HepG2 (cell line): ENCODE measurements around the gene MRPS35. TPM values are rescaled to one million over a fixed set of nuclear protein-coding genes. Genes with fewer than 3 reads are reported as not detected.

Source experiments
- HOXA3 ChIP-seq: sonication (generic); formaldehyde crosslinking; IDR thresholded peaks from 2 replicates; pipeline ENCODE4 v1.5.0; 2020; ENCODE audit warnings: missing genetic modification reagents
- MAFK ChIP-seq, 2 experiments: IDR thresholded peaks in 1 of 2; conservative IDR thresholded peaks in 1 of 2; 2 replicates each; pipeline ENCODE4 v1.6.1; 2011; ENCODE audit warnings: improper control_type of control experiment in 2 of 2, low read length in 2 of 2
- NFAT5 ChIP-seq: sonication (generic); formaldehyde crosslinking; IDR thresholded peaks from 2 replicates; pipeline ENCODE4 v1.4.0; 2020; ENCODE audit warnings: missing genetic modification reagents
- PCBP2 ChIP-seq: fragments of 200-400 bp; formaldehyde crosslinking; optimal IDR thresholded peaks from 2 replicates; pipeline ENCODE3; 2018; ENCODE audit warnings: low read length, low read depth; ENCODE audit not compliant: poor library complexity, severe bottlenecking
- SALL1 ChIP-seq: sonication (generic); formaldehyde crosslinking; IDR thresholded peaks from 2 replicates; pipeline ENCODE4 v1.8.0; 2022; ENCODE audit warnings: mild to moderate bottlenecking, missing genetic modification reagents
- SMAD1 ChIP-seq: sonication (generic); formaldehyde crosslinking; IDR thresholded peaks from 2 replicates; pipeline ENCODE4 v1.4.0; 2020; ENCODE audit warnings: missing genetic modification reagents, low read depth, mild to moderate bottlenecking, borderline replicate concordance
- SOX6 ChIP-seq, 2 experiments: fragments of 450-650 bp in 1 of 2; sonication (generic) in 1 of 2; formaldehyde crosslinking in 1 of 2; IDR thresholded peaks; 2 replicates each; pipeline versions ENCODE4 v1.4.0 to v1.6.1; 2017 to 2020; ENCODE audit warnings: antibody characterized with exemption in 1 of 2, mild to moderate bottlenecking in 1 of 2, missing genetic modification reagents in 1 of 2
- TEF ChIP-seq: sonication (generic); formaldehyde crosslinking; IDR thresholded peaks from 2 replicates; pipeline ENCODE4 v1.5.0; 2020; ENCODE audit warnings: missing genetic modification reagents
- TFE3 ChIP-seq: IDR thresholded peaks from 2 replicates; pipeline ENCODE4 v1.6.1; 2016
- ZBTB33 ChIP-seq: sonication (generic); formaldehyde crosslinking; IDR thresholded peaks from 2 replicates; pipeline ENCODE4 v1.4.0; 2020; ENCODE audit warnings: missing genetic modification reagents
- ZMYM2 ChIP-seq: sonication (generic); formaldehyde crosslinking; IDR thresholded peaks from 2 replicates; pipeline ENCODE4 v1.8.0; 2022; ENCODE audit warnings: mild to moderate bottlenecking, missing genetic modification reagents
- ZNF687 ChIP-seq: sonication (generic); formaldehyde crosslinking; IDR thresholded peaks from 2 replicates; pipeline ENCODE4 v1.5.1; 2020; ENCODE audit warnings: mild to moderate bottlenecking, missing genetic modification reagents, moderate library complexity
- polyA plus RNA-seq, 8 experiments: library from polyadenylated mRNA; depleted of rRNA in 3 of 8; stranded (reverse) in 7 of 8; unstranded in 1 of 8; fragments of >200 nt; fragmentation: Illumina TruSeq in 4 of 8; extraction: Trizol in 4 of 8; gene quantifications; 2 replicates each; pipeline versions ENCODE4 v1.2.1 to v1.2.3, GENCODE V29; 2011 to 2016; ENCODE audit warnings: low read depth in 4 of 8, missing spikeins in 1 of 8, mixed read lengths in 1 of 8; ENCODE audit not compliant: insufficient read depth in 1 of 8
- total RNA-seq, 5 experiments: library from RNA; depleted of rRNA; stranded (reverse); fragments of >200 nt; fragmentation: Illumina TruSeq; extraction: Trizol; gene quantifications; 2 replicates each; pipeline ENCODE4 v1.2.3, GENCODE V29; 2016; ENCODE audit warnings: low read depth in 1 of 5

The MRPS35 gene
- total and polyA plus RNA-seq, 2 of the 13 experiments (the other 11 are each of a cell fraction or from before 2014, with no cell fraction given): 63.4 to 104 TPM

GRCh38 chr12:27751386-27752047 is 40.9 kb downstream of the MRPS35 start (continued):
- peak; percentile 91 for TF ChIP-seq ZBTB33
- TF ChIP-seq SMAD1 (CRISPR knock-in tag): no peak
- TF ChIP-seq NFAT5: no peak
- no peak for TF ChIP-seq SOX6 (IDR thresholded peaks at IDR 0.05)
- peak; percentile 42; the same call in 1 of the 2 replicates for TF ChIP-seq SOX6 (CRISPR knock-in tag; IDR thresholded peaks at IDR 0.05)
- peak; percentile 72; the same call in 1 of the 2 replicates for TF ChIP-seq ZMYM2 (CRISPR knock-in tag)
- TF ChIP-seq ZNF687 (CRISPR knock-in tag): peak; percentile 47
- TF ChIP-seq PCBP2: no peak
- peak; percentile 20; the same call in 1 of the 2 replicates for TF ChIP-seq HOXA3 (CRISPR knock-in tag)
- peak; percentile 80; the same call in 1 of the 2 replicates for TF ChIP-seq TEF (CRISPR knock-in tag)
- no peak for TF ChIP-seq SALL1 (CRISPR knock-in tag)
- TF ChIP-seq MAFK (conservative IDR thresholded peaks at IDR 0.05 in 1 of 2, IDR thresholded peaks at IDR 0.05 in 1 of 2; ENCODE audit: low read length in 2 of 2): peak in 1 of 2 experiments; percentile 25; a peak in 1 of 4 replicates
- TF ChIP-seq TFE3 (CRISPR knock-in tag): no peak
